NCI-H1105 treated with DMSO at 0.1 percent for 48 hours (cell line): ENCODE measurements around the gene MCC.

ENCODE experiments used
- DNase-seq: peaks from one replicate; lab custom pipeline; 2025; lab: John Stamatoyannopoulos, UW

MCC gene

GRCh38 chr5:113202287-113202686 lies 286.0 kb downstream of the MCC start:
- DNase-seq = no peak

- DNase-seq = no peak
Measured at GRCh38 chr5:113201715-113202114, 286.5 kb downstream of the MCC start.

DNA sequence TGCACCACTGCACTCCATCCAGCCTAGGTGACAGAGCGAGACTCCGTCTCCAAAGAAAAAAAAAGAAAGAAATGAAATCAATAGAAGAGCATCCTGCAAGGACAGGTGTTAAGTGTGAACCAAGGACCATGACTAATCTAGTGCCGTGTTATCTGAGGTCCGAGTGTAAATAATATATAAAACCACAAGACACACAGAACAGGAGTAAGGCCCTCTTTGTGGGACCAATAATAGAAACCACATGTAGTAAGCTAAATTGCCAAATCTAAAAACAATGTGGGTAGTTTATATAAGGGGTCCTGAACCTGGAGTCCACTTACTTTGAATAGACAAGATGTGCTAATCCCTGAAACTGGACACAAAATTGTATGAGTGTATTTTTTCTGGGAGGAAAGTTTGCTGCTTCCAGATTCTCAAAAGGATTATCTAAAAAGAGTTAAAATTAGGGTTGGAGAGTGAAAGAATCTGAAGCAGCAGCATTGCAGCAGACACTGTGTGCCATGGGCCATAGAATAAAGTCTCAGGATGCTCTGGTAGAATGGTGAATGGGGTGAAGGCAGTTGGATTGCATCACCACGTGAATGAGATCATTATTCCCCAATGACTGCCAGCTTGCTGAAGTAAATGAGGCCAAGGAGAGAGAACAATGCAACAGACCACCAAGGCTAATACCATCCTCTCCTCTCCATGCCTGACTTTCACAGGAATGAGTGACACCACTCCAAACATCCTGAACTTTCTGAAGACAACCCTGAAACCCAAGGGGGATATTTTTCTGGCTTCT lies 288.9 kb downstream of the MCC start:
- no peak for DNase-seq

GRCh38 chr5:113197456-113198200 lies 290.6 kb downstream of the MCC start:
- DNase-seq = no peak

DNA sequence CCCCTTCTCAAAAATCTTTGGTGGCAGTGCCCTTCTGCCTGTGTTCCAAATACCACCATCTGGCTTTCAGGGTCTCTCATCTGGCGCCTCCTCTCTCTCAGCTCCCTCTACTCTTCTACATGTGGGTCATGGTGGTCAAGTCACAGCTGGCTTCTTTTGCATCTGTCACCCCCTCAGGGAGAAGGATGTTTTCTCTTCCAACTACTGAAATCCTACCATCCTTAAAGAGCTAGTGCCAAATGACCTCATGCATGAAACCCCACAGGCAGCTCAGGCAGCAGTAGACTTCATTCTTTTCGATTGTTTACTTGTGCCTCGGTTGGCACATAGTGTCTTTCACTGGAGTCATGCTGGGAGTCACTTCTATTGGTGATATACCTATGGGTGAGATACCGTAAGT lies 292.5 kb downstream of the MCC start:
- no peak for DNase-seq

- DNase-seq = no peak
Measured at GRCh38 chr5:113195251-113195650, 293.0 kb downstream of the MCC start.

DNA sequence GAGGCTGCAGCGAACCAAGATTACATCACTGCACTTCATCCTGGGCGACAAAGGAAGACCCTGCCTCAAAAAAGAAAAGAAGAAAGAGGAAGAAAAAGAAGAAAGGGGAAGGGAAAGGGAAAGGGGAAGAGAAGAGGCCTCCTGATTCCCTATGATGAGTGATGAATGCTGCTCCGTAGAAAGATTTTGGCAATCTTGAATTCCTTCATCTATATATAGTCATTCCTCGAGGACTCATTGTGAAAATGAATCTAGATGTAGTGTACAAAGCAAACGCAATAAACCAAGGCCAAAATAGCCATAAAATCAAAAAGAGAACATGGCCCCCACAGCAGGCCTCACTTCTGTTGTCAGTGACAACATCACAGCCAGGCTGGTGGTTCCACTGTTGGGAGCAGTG lies 293.7 kb downstream of the MCC start:
- DNase-seq = no peak

DNA sequence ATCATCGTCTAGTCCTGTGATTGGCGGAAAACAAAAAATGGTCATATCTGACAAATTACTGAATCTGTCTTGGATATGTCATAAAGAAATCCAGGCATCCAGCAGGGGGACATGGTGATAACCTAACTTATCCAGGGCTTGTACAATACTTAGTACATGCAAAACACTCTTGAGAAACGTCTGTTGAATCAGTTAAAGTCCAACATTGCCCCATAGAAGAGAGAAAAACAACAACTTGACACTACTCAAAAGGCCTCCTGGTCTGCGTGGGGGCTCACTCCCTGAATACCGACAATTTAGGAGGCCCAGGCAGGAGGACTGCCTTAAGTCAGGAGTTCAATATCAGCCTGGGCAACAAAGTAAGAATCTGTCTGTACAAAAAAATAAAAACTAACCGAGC lies 294.1 kb downstream of the MCC start:
- no peak for DNase-seq

- DNase-seq = no peak
Measured at GRCh38 chr5:113193311-113193978, 294.8 kb downstream of the MCC start.

- no peak for DNase-seq
Measured at GRCh38 chr5:113192541-113192940, 295.7 kb downstream of the MCC start.

- no peak for DNase-seq
Measured at GRCh38 chr5:113190347-113190746, 297.9 kb downstream of the MCC start.

- no peak for DNase-seq
Measured at GRCh38 chr5:113189291-113189690, 299.0 kb downstream of the MCC start.

DNA sequence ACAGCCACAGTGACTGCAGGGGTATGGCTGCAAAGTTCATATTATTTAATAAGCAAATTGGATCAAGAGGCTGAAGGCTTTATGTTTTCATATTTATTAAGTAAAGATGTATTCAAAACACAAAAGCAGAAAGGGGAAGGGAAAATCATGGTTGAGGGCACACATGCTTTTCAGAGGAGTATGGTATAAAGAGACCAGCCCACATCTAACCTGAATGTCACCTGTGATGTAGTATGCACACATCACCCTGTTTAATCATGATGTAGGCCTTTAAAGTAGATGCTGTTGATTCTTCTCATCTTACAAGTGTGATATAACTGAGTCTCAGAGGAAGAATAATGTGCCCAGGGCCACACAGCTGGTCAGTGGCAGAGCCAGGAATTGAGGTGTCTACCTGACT lies 299.8 kb downstream of the MCC start:
- no peak for DNase-seq

DNA sequence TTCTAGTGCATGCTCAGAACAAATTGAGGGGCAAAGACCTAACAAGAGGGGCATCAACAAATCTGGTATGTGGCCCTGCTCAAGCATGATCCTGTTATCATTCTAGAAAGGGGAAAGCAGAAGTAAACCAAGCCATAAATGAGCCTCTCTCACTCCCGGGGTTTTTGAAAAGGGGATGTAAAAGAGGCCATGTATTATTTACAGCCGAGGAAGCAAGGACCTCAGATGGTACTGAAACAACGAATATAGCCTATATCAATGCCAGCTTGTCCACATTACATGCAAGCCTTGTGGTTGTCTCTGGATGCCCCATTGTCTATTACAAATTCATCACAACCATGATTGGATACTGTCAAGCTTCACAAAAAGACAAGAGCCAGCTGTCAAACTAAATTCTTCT lies 300.3 kb downstream of the MCC start:
- DNase-seq = no peak

- DNase-seq = no peak
Measured at GRCh38 chr5:113186061-113186460, 302.2 kb downstream of the MCC start.

GRCh38 chr5:113183694-113184093 lies 304.6 kb downstream of the MCC start:
- DNase-seq = no peak

DNA sequence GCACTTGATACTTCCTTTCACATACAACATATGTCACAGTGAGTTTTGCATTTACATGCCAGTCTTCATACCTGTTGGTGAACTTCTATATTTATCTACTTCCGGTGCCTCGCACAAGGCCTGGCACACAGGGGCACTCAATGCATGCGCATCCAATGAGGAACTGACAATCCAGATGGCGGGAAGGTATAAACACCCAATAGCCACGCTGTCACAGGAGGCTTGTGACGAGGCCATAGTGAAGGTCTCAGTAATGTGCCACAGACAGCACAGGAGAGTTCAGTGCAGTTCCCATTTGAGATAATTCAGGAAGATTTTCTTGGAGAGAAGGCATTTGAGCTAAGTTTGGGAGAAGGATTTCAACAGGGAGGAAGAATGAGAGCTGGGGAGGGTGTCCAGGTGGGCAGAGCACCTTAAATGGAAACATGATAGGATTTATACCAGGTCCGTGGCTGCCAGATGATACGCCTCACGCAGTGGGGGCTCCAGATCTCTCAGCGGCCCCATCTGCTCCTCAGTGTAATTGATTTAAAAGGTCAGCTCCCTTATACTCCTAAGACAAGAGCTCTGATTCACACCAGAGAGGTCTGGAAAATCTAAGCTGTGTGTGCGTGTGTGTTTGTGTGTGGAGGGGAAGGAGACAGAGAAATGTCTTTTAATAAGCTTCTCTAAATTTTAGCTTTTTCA lies 305.5 kb downstream of the MCC start:
- DNase-seq = no peak

DNA sequence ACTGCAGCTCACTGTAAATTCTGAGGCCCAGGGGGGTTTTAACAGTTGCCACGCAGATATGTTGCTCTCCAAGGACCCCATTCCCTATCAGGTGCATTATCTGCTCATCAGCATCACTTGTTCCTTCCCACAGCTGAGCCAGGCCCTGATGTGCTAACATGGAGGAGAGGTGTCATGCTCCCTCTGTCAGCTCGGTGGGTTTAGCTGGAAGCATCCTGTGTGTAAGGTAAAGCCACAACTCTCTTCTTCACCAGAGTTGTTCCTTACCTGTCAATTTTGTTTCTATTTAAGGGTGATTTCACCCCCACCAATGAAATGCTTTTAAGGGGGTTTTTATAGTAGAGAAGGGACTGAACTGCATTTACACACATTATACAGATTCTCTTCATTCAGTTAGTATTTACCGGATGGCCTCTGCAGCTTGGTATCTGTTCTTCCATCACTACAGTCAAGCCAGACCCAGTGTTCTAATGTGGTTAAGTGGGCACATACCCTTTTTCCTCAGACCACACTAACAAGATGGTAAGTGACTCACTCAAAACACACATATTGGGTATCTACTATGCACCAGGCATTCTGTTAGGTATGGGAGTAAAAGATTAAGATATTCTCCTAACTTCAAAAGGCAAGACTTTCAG lies 306.3 kb downstream of the MCC start:
- no peak for DNase-seq

- no peak for DNase-seq
Measured at GRCh38 chr5:113181409-113181808, 306.8 kb downstream of the MCC start.

DNA sequence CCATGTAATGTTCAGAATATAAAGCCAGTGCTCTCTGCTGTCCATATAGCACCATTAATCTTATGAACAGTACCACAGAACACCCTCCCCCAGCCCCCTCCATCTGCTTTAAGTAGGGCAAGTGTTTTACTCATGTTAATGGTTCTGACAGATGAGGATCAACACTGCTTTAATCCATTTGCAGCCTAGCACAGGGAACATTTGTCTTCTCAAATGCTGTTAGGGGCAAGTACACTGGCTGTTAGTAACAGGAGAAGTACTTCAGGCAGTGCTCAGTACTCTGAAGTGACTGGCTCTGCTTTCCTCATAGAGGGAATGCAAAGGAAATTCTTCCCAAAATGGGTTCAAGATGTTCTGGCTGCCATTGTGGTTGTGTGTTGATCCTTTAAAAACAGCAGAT lies 309.1 kb downstream of the MCC start:
- DNase-seq = peak; percentile 2

DNA sequence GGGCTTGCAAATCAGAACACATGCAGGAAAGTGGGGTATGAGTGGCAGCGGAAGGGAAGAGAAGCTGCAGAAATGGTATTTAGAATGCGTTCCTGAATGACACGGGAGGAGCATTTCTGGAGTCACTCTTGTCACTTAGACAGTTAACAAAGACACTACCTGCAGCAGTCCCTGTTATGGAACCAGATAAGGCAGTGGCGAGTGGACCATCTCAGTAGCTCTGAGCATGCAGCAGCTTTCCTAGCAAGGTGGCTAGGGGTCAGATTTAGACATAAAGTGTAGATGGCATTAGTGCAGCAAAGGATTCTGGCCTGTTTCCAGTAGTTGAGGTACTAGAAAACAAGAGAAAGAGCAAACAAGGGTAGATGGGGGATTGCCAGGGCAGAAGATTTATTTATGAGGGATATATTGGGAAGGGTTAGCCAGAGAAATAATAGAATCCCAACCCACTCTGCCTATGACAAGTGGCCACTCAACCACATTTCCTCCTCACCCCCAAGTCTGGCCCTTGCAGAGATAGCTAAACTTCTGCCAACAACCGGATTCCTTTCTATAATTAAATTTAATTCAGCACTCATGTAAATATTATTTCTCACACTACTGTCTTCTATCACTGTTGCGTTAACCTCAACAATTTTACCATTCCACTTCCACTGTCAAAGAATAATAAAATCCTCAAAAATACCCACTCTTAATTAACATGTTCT lies 310.0 kb downstream of the MCC start:
- DNase-seq = peak; percentile 74
